ENCODE results near the gene LRP11. TPM values are rescaled to one million over a fixed set of nuclear protein-coding genes. Genes with fewer than 3 reads are reported as not detected.
A peak's percentile ranks its signal among the peaks of the same experiment; 100 is the strongest.
"Not testable (repeated sequence)": the region's sequence is repeated elsewhere in the genome, so short reads cannot be mapped to it uniquely, and the experiment has no call there.

LRP11 gene
- total RNA-seq, 2 donors from 2014 or later: 1.6 to 2.9 TPM

- Mint-ChIP-seq H3K9me3 (no peaks in the 10 kb centered on the region), H3K4me3 (no peak overlapping the region), H3K4me1 (ENCODE audit: low read depth in 2 of 2) (peaks cover 17 to 23% of the 10 kb centered on the region in 2 donors), H3K36me3 (no peaks in the 10 kb centered on the region), H3K27me3 (peaks cover 27 to 30% of the 10 kb centered on the region in 2 donors), H3K27ac (no peak overlapping the region)
- no peak for ATAC-seq
- no peak for DNase-seq (ENCODE audit: low spot score)
Observed at GRCh38 chr6:149856256-149856994, 7.7 kb downstream of the LRP11 start.

DNA sequence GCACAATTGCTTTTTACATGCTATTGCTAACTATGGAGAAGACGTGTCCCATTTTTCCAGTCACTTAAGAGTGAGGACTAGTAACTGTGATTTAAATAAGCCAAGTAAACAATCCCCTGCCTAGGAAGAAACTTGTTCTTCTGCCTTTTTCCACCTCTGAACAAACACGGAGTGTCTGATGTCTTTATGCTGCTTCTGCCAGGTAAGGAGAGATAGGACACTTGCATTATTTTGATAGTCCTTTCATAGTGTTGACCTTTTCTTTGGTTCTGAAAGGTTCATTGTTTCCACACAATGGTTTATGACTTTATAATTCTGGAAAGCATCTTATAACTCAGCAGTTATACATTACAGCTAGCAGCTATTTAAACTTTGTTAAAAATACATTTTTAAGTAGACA, 8.4 kb downstream of the LRP11 start:
- Mint-ChIP-seq H3K9me3 (no peaks in the 10 kb centered on the region), H3K27me3 (peaks cover 27 to 30% of the 10 kb centered on the region in 2 donors), H3K4me1 (ENCODE audit: low read depth in 2 of 2) (peaks cover 17 to 18% of the 10 kb centered on the region in 2 donors), H3K4me3 (no peak overlapping the region), H3K27ac (no peak overlapping the region), H3K36me3 (no peaks in the 10 kb centered on the region)
- ATAC-seq (no peak), DNase-seq (ENCODE audit: low spot score) (no peak)

- H3K36me3 Mint-ChIP-seq: no peaks in the 10 kb centered on the region
- H3K9me3 Mint-ChIP-seq: no peaks in the 10 kb centered on the region
- H3K27me3 Mint-ChIP-seq: peaks cover 22 to 26% of the 10 kb centered on the region in 2 donors
- peaks cover 17% of the 10 kb centered on the region in 2 donors for H3K4me1 Mint-ChIP-seq (ENCODE audit: low read depth in 2 of 2)
- H3K27ac Mint-ChIP-seq: no peak overlapping the region
- H3K4me3 Mint-ChIP-seq: no peak overlapping the region
- no peak for ATAC-seq
- DNase-seq (ENCODE audit: low spot score): no peak
Observed at GRCh38 chr6:149855040-149855654, 9.0 kb downstream of the LRP11 start.

- no peak overlapping the region for H3K27ac Mint-ChIP-seq
- H3K4me3 Mint-ChIP-seq: no peak overlapping the region
- DNase-seq (ENCODE audit: low spot score) (no peak), ATAC-seq (no peak)
- peaks cover 17% of the 10 kb centered on the region in 2 donors for H3K4me1 Mint-ChIP-seq (ENCODE audit: low read depth in 2 of 2)
- peaks cover 22 to 31% of the 10 kb centered on the region in 2 donors for H3K27me3 Mint-ChIP-seq
- H3K36me3 Mint-ChIP-seq: no peaks in the 10 kb centered on the region
- no peaks in the 10 kb centered on the region for H3K9me3 Mint-ChIP-seq
Observed at GRCh38 chr6:149854532-149854931, 9.6 kb downstream of the LRP11 start.

DNA sequence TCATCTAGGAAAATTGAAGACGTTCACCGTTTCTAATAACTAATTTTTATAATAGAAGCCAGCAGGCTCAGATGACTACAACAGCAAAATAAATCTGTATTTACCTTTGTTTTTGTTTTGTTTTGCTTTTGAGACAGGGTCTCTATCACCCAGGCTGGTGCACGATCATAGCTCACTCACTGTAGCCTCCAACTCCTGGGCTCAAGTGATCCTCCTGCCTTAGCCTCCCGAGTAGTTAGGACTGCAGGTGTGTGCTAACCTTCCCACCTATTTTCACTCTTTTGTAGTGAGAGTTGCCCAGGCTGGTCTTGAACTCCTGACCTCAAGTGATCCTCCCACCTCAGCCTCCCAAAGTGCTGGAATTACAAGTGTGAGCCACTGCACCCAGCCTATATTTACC, 10.1 kb downstream of the LRP11 start:
- not testable (repeated sequence) for H3K4me3 Mint-ChIP-seq; ATAC-seq; H3K36me3 Mint-ChIP-seq; H3K27ac Mint-ChIP-seq; H3K9me3 Mint-ChIP-seq; DNase-seq (ENCODE audit: low spot score)
- peaks cover 17% of the 10 kb centered on the region in 2 donors for H3K4me1 Mint-ChIP-seq (ENCODE audit: low read depth in 2 of 2)
- peaks cover 22 to 31% of the 10 kb centered on the region in 2 donors for H3K27me3 Mint-ChIP-seq

GRCh38 chr6:149852881-149853280, 11.3 kb downstream of the LRP11 start:
- H3K9me3 Mint-ChIP-seq: no peaks in the 10 kb centered on the region
- ATAC-seq (peak; percentile 77 to 87), DNase-seq (ENCODE audit: low spot score) (no peak)
- peaks cover 17% of the 10 kb centered on the region in 2 donors for H3K4me1 Mint-ChIP-seq (ENCODE audit: low read depth in 2 of 2)
- no peaks in the 10 kb centered on the region for H3K36me3 Mint-ChIP-seq
- H3K4me3 Mint-ChIP-seq: peak overlapping the region; percentile 27
- peaks cover 17 to 32% of the 10 kb centered on the region in 2 donors for H3K27me3 Mint-ChIP-seq
- H3K27ac Mint-ChIP-seq: no peak overlapping the region

DNA sequence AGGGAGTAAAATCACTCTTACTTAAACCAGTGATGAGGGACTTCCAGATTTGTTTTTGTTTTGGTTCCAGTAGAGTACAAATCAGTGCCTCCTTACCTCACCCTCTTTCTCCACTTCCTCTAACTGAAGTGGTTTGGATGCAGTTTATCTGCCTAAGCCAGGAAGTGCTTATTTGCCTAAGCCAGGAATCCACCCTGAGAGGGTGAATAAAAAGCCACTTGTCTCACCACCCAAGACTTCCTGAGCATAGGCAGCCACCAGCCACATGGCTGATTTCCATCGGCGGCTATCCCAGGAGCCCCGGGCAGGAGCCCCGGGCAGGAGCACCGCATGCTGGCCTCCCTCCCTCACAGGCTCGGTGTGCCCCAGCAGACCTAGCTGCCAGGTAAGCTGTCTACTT, 12.0 kb downstream of the LRP11 start:
- Mint-ChIP-seq H3K9me3 (no peaks in the 10 kb centered on the region), H3K27ac (no peak overlapping the region), H3K36me3 (no peaks in the 10 kb centered on the region), H3K4me1 (ENCODE audit: low read depth in 2 of 2) (peaks cover 17% of the 10 kb centered on the region in 2 donors), H3K4me3 (peak overlapping the region; percentile 27), H3K27me3 (peaks cover 17 to 32% of the 10 kb centered on the region in 2 donors)
- peak; percentile 50 to 76 for ATAC-seq
- no peak for DNase-seq (ENCODE audit: low spot score)

GRCh38 chr6:149851461-149852110, 12.6 kb downstream of the LRP11 start:
- Mint-ChIP-seq H3K9me3 (no peaks in the 10 kb centered on the region), H3K27me3 (peaks cover 17 to 31% of the 10 kb centered on the region in 2 donors), H3K4me1 (ENCODE audit: low read depth in 2 of 2) (peaks cover 17% of the 10 kb centered on the region in 2 donors), H3K27ac (no peak overlapping the region), H3K36me3 (no peaks in the 10 kb centered on the region), H3K4me3 (no peak overlapping the region)
- ATAC-seq: no peak
- DNase-seq (ENCODE audit: low spot score): no peak

- H3K9me3 Mint-ChIP-seq; DNase-seq (ENCODE audit: low spot score); ATAC-seq; H3K36me3 Mint-ChIP-seq; H3K27ac Mint-ChIP-seq; H3K4me3 Mint-ChIP-seq: not testable (repeated sequence)
- Mint-ChIP-seq H3K27me3 (peaks cover 8 to 27% of the 10 kb centered on the region in 2 donors), H3K4me1 (ENCODE audit: low read depth in 2 of 2) (peaks cover 13 to 17% of the 10 kb centered on the region in 2 donors)
Observed at GRCh38 chr6:149848343-149848742, 15.8 kb downstream of the LRP11 start.

- H3K36me3 Mint-ChIP-seq: no peaks in the 10 kb centered on the region
- DNase-seq (ENCODE audit: low spot score): no peak
- no peak overlapping the region for H3K4me3 Mint-ChIP-seq
- no peaks in the 10 kb centered on the region for H3K9me3 Mint-ChIP-seq
- H3K27me3 Mint-ChIP-seq: peaks cover 8 to 27% of the 10 kb centered on the region in 2 donors
- H3K27ac Mint-ChIP-seq: no peak overlapping the region
- H3K4me1 Mint-ChIP-seq (ENCODE audit: low read depth in 2 of 2): peaks cover 11 to 13% of the 10 kb centered on the region in 2 donors
- no peak for ATAC-seq
Observed at GRCh38 chr6:149847939-149848267, 16.3 kb downstream of the LRP11 start.

- Mint-ChIP-seq H3K9me3 (no peaks in the 10 kb centered on the region), H3K4me1 (ENCODE audit: low read depth in 2 of 2) (no peaks in the 10 kb centered on the region), H3K36me3 (no peaks in the 10 kb centered on the region), H3K27me3 (peaks cover 11 to 26% of the 10 kb centered on the region in 2 donors), H3K27ac (no peak overlapping the region), H3K4me3 (no peak overlapping the region)
- ATAC-seq: no peak
- no peak for DNase-seq (ENCODE audit: low spot score)
Observed at GRCh38 chr6:149846321-149846720, 17.8 kb downstream of the LRP11 start.

DNA sequence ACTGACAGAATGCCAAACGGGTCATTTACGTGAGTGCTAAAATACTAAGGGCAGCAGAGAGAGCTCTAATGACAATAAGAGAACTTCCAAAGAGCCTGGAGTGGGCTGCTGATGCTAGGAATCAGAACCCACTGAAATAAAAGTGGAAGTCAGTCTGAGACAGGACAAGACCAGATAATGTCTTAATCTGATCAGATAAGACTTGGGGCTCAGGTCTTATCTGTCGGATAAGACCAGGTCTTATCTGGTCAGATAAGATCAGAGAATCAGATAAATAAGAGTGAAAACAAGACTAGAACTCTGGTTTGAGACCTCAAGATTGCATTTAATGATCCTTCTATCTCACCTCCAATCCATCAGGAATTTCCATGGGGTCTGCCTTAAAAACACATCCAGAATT, 18.6 kb downstream of the LRP11 start:
- DNase-seq (ENCODE audit: low spot score): no peak
- peaks cover 5 to 20% of the 10 kb centered on the region in 2 donors for H3K27me3 Mint-ChIP-seq
- no peak overlapping the region for H3K4me3 Mint-ChIP-seq
- H3K36me3 Mint-ChIP-seq: no peaks in the 10 kb centered on the region
- H3K4me1 Mint-ChIP-seq (ENCODE audit: low read depth in 2 of 2): no peaks in the 10 kb centered on the region
- no peaks in the 10 kb centered on the region for H3K9me3 Mint-ChIP-seq
- no peak for ATAC-seq
- H3K27ac Mint-ChIP-seq: no peak overlapping the region

DNA sequence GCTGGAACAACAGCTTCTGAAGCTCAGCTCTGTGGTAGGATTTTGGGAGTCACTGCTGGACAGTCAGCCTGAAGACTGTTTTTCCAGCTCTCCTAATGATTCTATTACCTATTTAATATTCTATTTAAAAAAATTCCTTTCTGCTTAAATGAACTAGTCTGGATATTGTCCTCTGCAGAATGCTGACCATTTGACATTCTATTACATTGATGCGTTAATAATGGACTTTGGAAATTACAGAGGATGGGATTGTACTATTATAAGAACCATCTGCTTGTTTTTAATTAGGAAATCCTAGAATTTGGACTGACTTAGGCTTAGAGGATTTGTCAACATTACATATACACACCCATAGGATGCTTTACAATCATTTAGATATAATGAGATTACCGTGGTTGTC, 19.7 kb downstream of the LRP11 start:
- no peaks in the 10 kb centered on the region for H3K4me1 Mint-ChIP-seq (ENCODE audit: low read depth in 2 of 2)
- H3K27ac Mint-ChIP-seq: no peak overlapping the region
- H3K36me3 Mint-ChIP-seq: no peaks in the 10 kb centered on the region
- no peak overlapping the region for H3K4me3 Mint-ChIP-seq
- DNase-seq (ENCODE audit: low spot score) (no peak), ATAC-seq (no peak)
- H3K27me3 Mint-ChIP-seq: peaks cover 5 to 15% of the 10 kb centered on the region in 2 donors
- H3K9me3 Mint-ChIP-seq: no peaks in the 10 kb centered on the region

- not testable (repeated sequence) for H3K27ac Mint-ChIP-seq; DNase-seq (ENCODE audit: low spot score); H3K36me3 Mint-ChIP-seq; H3K4me1 Mint-ChIP-seq (ENCODE audit: low read depth in 2 of 2); ATAC-seq; H3K4me3 Mint-ChIP-seq; H3K9me3 Mint-ChIP-seq
- peaks cover 5 to 17% of the 10 kb centered on the region in 2 donors for H3K27me3 Mint-ChIP-seq
Observed at GRCh38 chr6:149844036-149844435, 20.1 kb downstream of the LRP11 start.
